Measurements from ENCODE around the gene TICAM2. TPM values are rescaled to one million over a fixed set of nuclear protein-coding genes. Genes with fewer than 3 reads are reported as not detected.

TICAM2 gene
- total RNA-seq, 2 experiments from 2014 or later: 0.30 to 0.50 TPM

DNA sequence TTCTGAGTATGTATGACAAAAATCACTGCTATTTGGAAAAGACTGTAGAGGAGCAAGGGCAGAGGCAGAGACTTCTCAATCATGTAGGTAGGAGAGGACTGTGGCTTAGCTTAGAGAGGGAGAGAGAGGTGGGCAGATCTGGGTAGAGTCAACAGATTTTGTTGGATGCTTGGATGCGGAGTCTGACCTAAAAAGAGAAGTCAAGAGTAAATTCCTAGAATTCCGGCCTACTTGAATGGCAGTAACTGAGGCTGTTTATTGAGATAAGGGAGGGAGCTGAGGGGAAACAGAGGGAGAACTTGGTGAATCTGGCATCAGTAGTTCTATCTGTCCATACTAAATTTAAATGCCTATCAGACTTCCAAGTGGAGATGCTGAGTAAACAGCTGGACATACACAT, 2.4 kb downstream of the TICAM2 start:
- ChIA-PET POLR2A (no interaction called here), CTCF (no interaction called here)
- Mint-ChIP-seq H3K9me3 (no peaks in the 10 kb centered on the region), H3K27me3 (no peaks in the 10 kb centered on the region), H3K4me1 (ENCODE audit: low read depth) (peaks cover 27% of the 10 kb centered on the region), H3K4me3 (peak overlapping the region; percentile 44), H3K27ac (peak overlapping the region; percentile 71), H3K36me3 (ENCODE audit: low read depth) (no peaks in the 10 kb centered on the region)
- Histone ChIP-seq H3K27me3 (ENCODE audit: control insufficient read depth in 1 of 2, insufficient read depth in 2 of 2, low read length in 2 of 2) (no peaks in the 10 kb centered on the region), H3K4me3 (ENCODE audit: low read length) (no peak overlapping the region), H3K36me3 (ENCODE audit: insufficient read depth, low read length) (no peaks in the 10 kb centered on the region), H3K27ac (ENCODE audit: low read depth in 1 of 2, low read length in 2 of 2) (no peak overlapping the region), H3K9me3 (ENCODE audit: control insufficient read depth in 1 of 2, insufficient read depth in 1 of 2, low read length in 2 of 2) (no peaks in the 10 kb centered on the region), H3K4me1 (ENCODE audit: insufficient read depth, low read length) (peaks cover 14% of the 10 kb centered on the region)
- DNase-seq (no peak), ATAC-seq (ENCODE audit: poor library complexity) (no peak)
- TF ChIP-seq, protein P1, sequence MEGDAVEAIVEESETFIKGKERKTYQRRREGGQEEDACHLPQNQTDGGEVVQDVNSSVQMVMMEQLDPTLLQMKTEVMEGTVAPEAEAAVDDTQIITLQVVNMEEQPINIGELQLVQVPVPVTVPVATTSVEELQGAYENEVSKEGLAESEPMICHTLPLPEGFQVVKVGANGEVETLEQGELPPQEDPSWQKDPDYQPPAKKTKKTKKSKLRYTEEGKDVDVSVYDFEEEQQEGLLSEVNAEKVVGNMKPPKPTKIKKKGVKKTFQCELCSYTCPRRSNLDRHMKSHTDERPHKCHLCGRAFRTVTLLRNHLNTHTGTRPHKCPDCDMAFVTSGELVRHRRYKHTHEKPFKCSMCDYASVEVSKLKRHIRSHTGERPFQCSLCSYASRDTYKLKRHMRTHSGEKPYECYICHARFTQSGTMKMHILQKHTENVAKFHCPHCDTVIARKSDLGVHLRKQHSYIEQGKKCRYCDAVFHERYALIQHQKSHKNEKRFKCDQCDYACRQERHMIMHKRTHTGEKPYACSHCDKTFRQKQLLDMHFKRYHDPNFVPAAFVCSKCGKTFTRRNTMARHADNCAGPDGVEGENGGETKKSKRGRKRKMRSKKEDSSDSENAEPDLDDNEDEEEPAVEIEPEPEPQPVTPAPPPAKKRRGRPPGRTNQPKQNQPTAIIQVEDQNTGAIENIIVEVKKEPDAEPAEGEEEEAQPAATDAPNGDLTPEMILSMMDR (IDR thresholded peaks at IDR 0.05): no peak
- intact Hi-C loops (cut with DNase I, micrococcal nuclease): no loop called here

DNA sequence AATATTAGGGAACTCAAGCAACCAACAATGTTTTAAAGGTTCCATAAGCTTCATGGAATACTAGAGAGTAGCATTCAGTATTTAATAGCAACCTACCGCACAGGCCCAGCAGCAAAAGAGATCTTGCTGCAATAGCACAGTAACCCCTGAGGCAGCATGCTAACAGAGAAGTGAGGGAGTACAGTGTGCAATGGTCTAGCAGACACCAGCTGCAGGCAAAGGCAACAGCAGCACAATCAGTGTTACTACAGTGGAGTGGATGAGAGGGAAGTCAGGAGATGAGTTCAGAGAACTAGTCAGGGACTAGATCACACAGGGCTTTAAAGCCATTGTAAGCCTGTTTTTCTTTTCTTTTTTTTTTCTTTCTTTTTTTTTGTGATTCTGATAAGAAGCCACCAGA, 2.8 kb downstream of the TICAM2 start:
- Mint-ChIP-seq H3K27me3 (no peaks in the 10 kb centered on the region), H3K27ac (peak overlapping the region; percentile 71), H3K4me1 (ENCODE audit: low read depth) (peaks cover 27% of the 10 kb centered on the region), H3K4me3 (peak overlapping the region; percentile 44), H3K9me3 (no peaks in the 10 kb centered on the region), H3K36me3 (ENCODE audit: low read depth) (no peaks in the 10 kb centered on the region)
- Histone ChIP-seq H3K27ac (ENCODE audit: low read depth in 1 of 2, low read length in 2 of 2) (no peak overlapping the region), H3K9me3 (ENCODE audit: control insufficient read depth in 1 of 2, insufficient read depth in 1 of 2, low read length in 2 of 2) (no peaks in the 10 kb centered on the region), H3K4me3 (ENCODE audit: low read length) (no peak overlapping the region), H3K27me3 (ENCODE audit: control insufficient read depth in 1 of 2, insufficient read depth in 2 of 2, low read length in 2 of 2) (no peaks in the 10 kb centered on the region), H3K36me3 (ENCODE audit: insufficient read depth, low read length) (no peaks in the 10 kb centered on the region), H3K4me1 (ENCODE audit: insufficient read depth, low read length) (peaks cover 14% of the 10 kb centered on the region)
- POLR2A ChIA-PET: no interaction called here
- CTCF ChIA-PET: interaction anchor here (0.6 kb wide), 1 partner anchor 25 kb away, joined by 6 read pairs; no protein-coding TSS in a partner anchor
- no peak for ATAC-seq (ENCODE audit: poor library complexity)
- intact Hi-C loops (cut with DNase I, micrococcal nuclease): no loop called here
- DNase-seq: peak in 2 of 14 experiments; percentile 21 to 29
- TF ChIP-seq, protein P1 (IDR thresholded peaks at IDR 0.05): no peak

DNA sequence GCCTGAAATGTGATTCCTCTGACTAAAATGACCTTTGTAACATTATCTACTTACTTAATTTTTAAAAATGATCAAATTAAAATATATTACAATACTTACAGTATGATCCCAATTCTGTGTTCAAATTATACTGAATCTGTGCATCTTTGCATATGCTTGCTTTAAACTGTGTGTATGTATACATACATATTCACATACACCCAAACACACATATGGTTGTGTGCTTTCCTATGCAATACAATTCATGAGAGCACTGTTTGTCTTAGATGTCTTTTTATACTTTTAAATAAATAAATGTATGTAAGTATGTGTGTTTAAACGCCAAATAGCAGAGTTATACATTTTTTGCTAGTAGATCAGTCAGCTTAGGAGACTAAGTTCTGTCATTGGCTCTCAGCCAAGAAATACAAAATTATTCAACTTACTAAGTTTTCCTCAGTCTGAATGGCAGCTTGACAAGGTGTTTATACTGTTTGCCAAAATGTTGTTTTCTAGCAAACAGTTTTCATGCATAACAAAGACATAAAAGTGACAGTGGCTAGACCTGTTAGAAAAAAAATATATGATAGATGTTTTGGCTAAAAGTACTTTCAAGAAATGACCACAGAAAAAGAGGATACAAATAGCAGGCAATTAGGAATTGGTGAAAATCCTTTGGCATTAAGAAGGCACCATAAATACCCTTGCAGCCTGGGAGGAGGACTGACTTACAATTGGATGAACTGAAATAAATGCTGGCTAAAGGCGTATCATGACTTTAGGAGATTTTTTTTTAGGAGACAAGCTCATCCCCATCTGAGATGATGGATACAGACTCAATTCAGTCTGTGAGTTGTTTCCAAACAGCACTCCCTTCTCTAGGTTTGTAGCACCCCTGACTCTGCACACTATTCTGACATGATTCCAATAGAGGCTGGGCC, 7.9 kb downstream of the TICAM2 start:
- Histone ChIP-seq H3K36me3 (ENCODE audit: insufficient read depth, low read length) (no peaks in the 10 kb centered on the region), H3K27ac (ENCODE audit: low read depth in 1 of 2, low read length in 2 of 2) (no peak overlapping the region), H3K4me3 (ENCODE audit: low read length) (no peak overlapping the region), H3K9me3 (ENCODE audit: control insufficient read depth in 1 of 2, insufficient read depth in 1 of 2, low read length in 2 of 2) (no peaks in the 10 kb centered on the region), H3K27me3 (ENCODE audit: control insufficient read depth in 1 of 2, insufficient read depth in 2 of 2, low read length in 2 of 2) (no peaks in the 10 kb centered on the region), H3K4me1 (ENCODE audit: insufficient read depth, low read length) (no peaks in the 10 kb centered on the region)
- TF ChIP-seq, protein P1 (IDR thresholded peaks at IDR 0.05): no peak
- Mint-ChIP-seq H3K27ac (no peak overlapping the region), H3K36me3 (ENCODE audit: low read depth) (no peaks in the 10 kb centered on the region), H3K4me1 (ENCODE audit: low read depth) (peaks cover 1% of the 10 kb centered on the region), H3K9me3 (no peaks in the 10 kb centered on the region), H3K4me3 (no peak overlapping the region), H3K27me3 (no peaks in the 10 kb centered on the region)
- ATAC-seq (ENCODE audit: poor library complexity) (no peak), DNase-seq (no peak)
- CTCF ChIA-PET: no interaction called here
- intact Hi-C loops (cut with DNase I, micrococcal nuclease): no loop called here
- POLR2A ChIA-PET: no interaction called here

Measured in CD4-positive, alpha-beta T cell (primary cell).